HG03135 (cell line): Measurements from ENCODE around the gene IL17REL.

Experiments used
- ATAC-seq: cut with Tn5 transposase; IDR thresholded peaks from one replicate; pipeline ENCODE4 v1.9.1; 2021; ENCODE audit warnings: mild to moderate bottlenecking, moderate library complexity; ENCODE audit not compliant: unreplicated experiment

IL17REL gene

GRCh38 chr22:50008151-50009040, 4.2 kb downstream of the IL17REL start:
- ATAC-seq, result no peak

- no peak for ATAC-seq
Measured at GRCh38 chr22:50007057-50007511, 5.5 kb downstream of the IL17REL start.

GRCh38 chr22:50004918-50005317, 7.6 kb downstream of the IL17REL start:
- no peak for ATAC-seq

- no peak for ATAC-seq
Measured at GRCh38 chr22:50002791-50003190, 9.8 kb downstream of the IL17REL start.

GRCh38 chr22:50001388-50002231, 11.0 kb downstream of the IL17REL start:
- ATAC-seq, result no peak

GRCh38 chr22:50000587-50001387, 11.8 kb downstream of the IL17REL start:
- ATAC-seq, result no peak

- ATAC-seq, result no peak
Measured at GRCh38 chr22:49999946-50000586, 12.5 kb downstream of the IL17REL start.

- no peak for ATAC-seq
Measured at GRCh38 chr22:49999063-49999945, 13.3 kb downstream of the IL17REL start.

GRCh38 chr22:49998718-49999062, 13.9 kb downstream of the IL17REL start:
- no peak for ATAC-seq

GRCh38 chr22:49997932-49998717, 14.4 kb downstream of the IL17REL start:
- no peak for ATAC-seq

GRCh38 chr22:49997251-49997599, 15.3 kb downstream of the IL17REL start:
- ATAC-seq, result no peak

GRCh38 chr22:49996518-49997250, 15.9 kb downstream of the IL17REL start:
- no peak for ATAC-seq

GRCh38 chr22:49996119-49996517, 16.4 kb downstream of the IL17REL start:
- no peak for ATAC-seq

- ATAC-seq, result no peak
Measured at GRCh38 chr22:49995361-49996118, 17.0 kb downstream of the IL17REL start.

- ATAC-seq, result no peak
Measured at GRCh38 chr22:49995041-49995360, 17.6 kb downstream of the IL17REL start.

- ATAC-seq, result no peak
Measured at GRCh38 chr22:49994361-49995040, 18.1 kb downstream of the IL17REL start.
